TTC549 (cell line): ENCODE data around the gene SAPCD2.
"Not testable (repeated sequence)": the region's sequence is repeated elsewhere in the genome, so short reads cannot be mapped to it uniquely, and the experiment has no call there.

Source experiments
- FAIRE-seq: peaks from 2 replicates; lab custom pipeline; 2012; peaks lifted over from hg19 to GRCh38; lab: Jason Lieb, UNC

Gene SAPCD2

GRCh38 chr9:137046088-137046787, 24.1 kb downstream of the SAPCD2 start, which contains the start of gene NPDC1:
Gene NPDC1, minus strand, starts transcription at chr9:137046177. Its CDS starts 188 bp downstream, at chr9:137045989.
- FAIRE-seq = no peak

GRCh38 chr9:137045294-137046087, 24.9 kb downstream of the SAPCD2 start:
- FAIRE-seq = no peak

GRCh38 chr9:137044502-137045177, 25.7 kb downstream of the SAPCD2 start:
- FAIRE-seq = no peak

GRCh38 chr9:137044037-137044436, 26.3 kb downstream of the SAPCD2 start:
- no peak for FAIRE-seq

- FAIRE-seq = no peak
Observed at GRCh38 chr9:137042751-137043727, 27.3 kb downstream of the SAPCD2 start.

- FAIRE-seq = no peak
Observed at GRCh38 chr9:137041124-137041523, 29.2 kb downstream of the SAPCD2 start.

- no peak for FAIRE-seq
Observed at GRCh38 chr9:137040568-137040967, 29.8 kb downstream of the SAPCD2 start.

GRCh38 chr9:137039611-137040366, 30.6 kb downstream of the SAPCD2 start:
- FAIRE-seq = no peak

- no peak for FAIRE-seq
Observed at GRCh38 chr9:137038916-137039315, 31.4 kb downstream of the SAPCD2 start.

- FAIRE-seq = no peak
Observed at GRCh38 chr9:137037483-137037882, 32.9 kb downstream of the SAPCD2 start.

GRCh38 chr9:137037035-137037434, 33.3 kb downstream of the SAPCD2 start:
- no peak for FAIRE-seq

- FAIRE-seq = no peak
Observed at GRCh38 chr9:137035937-137036336, 34.4 kb downstream of the SAPCD2 start.

- FAIRE-seq = no peak
Observed at GRCh38 chr9:137035507-137035834, 34.9 kb downstream of the SAPCD2 start.

GRCh38 chr9:137034709-137035506, 35.4 kb downstream of the SAPCD2 start:
- FAIRE-seq = no peak

- no peak for FAIRE-seq
Observed at GRCh38 chr9:137034039-137034708, 36.2 kb downstream of the SAPCD2 start.

GRCh38 chr9:137033481-137033880, 36.9 kb downstream of the SAPCD2 start:
- not testable (repeated sequence) for FAIRE-seq

- FAIRE-seq = no peak
Observed at GRCh38 chr9:137032858-137033257, 37.5 kb downstream of the SAPCD2 start.

GRCh38 chr9:137031904-137032640, 38.3 kb downstream of the SAPCD2 start, which contains the start of gene FUT7:
Gene FUT7, minus strand, starts transcription at chr9:137032088. Its CDS starts 97 bp downstream, at chr9:137031991.
- no peak for FAIRE-seq
